Right lobe of liver (tissue), 4 donors: Measurements from ENCODE around the gene FMO1.

Experiments
- CTCF ChIP-seq, 4 donors: fragments of 200-600 bp in 3 of 4; fragments of 450-650 bp in 1 of 4; IDR thresholded peaks; one replicate each; pipeline versions ENCODE4 v1.5.1 to v1.8.0; 2016 to 2022; ENCODE audit warnings: antibody characterized with exemption in 4 of 4, mild to moderate bottlenecking in 2 of 4
- POLR2A ChIP-seq: fragments of 450-650 bp; IDR thresholded peaks from one replicate; pipeline ENCODE4 v1.6.1; 2017; ENCODE audit warnings: antibody characterized with exemption, mild to moderate bottlenecking
- donor health status: DM: no; HTN: no; CAD: no.
- donor health status: DM: no; HTN: no; CAD: no.
- donor health status: DM: no; HTN: yes; CAD: no.

DNA sequence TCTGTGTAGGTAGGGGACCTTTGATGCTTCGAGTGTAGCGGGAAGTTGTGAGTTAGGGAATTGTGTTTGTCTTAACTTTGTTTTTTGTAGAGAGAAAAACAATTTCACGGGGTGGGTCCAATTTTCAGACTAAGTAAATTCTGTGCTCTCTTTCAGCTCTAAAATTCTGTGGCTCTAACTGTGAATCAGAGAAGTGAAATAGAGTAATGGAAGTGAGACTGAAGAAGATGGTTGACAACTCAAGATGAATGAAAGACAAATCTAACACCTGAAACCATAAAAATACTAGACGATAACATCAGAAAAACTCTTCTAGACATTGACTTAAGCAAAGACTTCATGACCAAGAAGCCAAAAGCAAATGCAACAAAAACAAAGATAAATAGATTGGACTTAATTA lies 4.4 kb upstream of the FMO1 start:
- TF ChIP-seq CTCF (IDR thresholded peaks at IDR 0.05), result no peak
- no peak for TF ChIP-seq POLR2A
